ENCODE measurements around the gene RAD51B.

DNA sequence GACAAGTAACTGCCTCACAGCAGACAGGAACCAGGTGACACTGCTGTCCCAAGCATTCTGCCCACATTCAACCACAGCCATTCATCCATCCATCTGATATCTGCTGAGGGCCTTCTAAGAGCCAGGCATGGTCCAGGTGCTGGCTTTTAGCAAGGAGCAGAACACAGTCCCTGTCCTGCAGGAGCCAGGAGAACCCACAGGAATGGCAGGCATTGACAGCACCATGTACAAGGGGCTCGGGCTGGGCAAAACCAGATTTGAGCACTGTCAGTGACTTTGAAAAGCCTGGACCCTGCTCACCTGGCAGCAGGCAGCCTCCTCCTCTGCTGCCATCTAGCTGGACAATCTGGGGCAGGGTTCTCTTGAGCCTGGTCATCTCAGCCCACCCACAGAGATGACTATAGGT is 836.3 kb downstream of the RAD51B start:
- TF ChIP-seq CREB1 (CRISPR knock-in tag; IDR thresholded peaks at IDR 0.05) (no peak), FOXJ3 (CRISPR knock-in tag; IDR thresholded peaks at IDR 0.05; ENCODE audit: borderline replicate concordance) (no peak), PRRX2 (CRISPR knock-in tag; IDR thresholded peaks at IDR 0.05) (no peak), ELF4 (CRISPR knock-in tag; IDR thresholded peaks at IDR 0.05; ENCODE audit: low read depth) (no peak), SOX15 (CRISPR knock-in tag; IDR thresholded peaks at IDR 0.05) (no peak)
- TF ChIP-seq, protein P1, sequence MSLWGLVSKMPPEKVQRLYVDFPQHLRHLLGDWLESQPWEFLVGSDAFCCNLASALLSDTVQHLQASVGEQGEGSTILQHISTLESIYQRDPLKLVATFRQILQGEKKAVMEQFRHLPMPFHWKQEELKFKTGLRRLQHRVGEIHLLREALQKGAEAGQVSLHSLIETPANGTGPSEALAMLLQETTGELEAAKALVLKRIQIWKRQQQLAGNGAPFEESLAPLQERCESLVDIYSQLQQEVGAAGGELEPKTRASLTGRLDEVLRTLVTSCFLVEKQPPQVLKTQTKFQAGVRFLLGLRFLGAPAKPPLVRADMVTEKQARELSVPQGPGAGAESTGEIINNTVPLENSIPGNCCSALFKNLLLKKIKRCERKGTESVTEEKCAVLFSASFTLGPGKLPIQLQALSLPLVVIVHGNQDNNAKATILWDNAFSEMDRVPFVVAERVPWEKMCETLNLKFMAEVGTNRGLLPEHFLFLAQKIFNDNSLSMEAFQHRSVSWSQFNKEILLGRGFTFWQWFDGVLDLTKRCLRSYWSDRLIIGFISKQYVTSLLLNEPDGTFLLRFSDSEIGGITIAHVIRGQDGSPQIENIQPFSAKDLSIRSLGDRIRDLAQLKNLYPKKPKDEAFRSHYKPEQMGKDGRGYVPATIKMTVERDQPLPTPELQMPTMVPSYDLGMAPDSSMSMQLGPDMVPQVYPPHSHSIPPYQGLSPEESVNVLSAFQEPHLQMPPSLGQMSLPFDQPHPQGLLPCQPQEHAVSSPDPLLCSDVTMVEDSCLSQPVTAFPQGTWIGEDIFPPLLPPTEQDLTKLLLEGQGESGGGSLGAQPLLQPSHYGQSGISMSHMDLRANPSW (CRISPR knock-in tag; conservative IDR thresholded peaks at IDR 0.05; ENCODE audit: low read depth), result no peak
- TF ChIP-seq, protein P2, sequence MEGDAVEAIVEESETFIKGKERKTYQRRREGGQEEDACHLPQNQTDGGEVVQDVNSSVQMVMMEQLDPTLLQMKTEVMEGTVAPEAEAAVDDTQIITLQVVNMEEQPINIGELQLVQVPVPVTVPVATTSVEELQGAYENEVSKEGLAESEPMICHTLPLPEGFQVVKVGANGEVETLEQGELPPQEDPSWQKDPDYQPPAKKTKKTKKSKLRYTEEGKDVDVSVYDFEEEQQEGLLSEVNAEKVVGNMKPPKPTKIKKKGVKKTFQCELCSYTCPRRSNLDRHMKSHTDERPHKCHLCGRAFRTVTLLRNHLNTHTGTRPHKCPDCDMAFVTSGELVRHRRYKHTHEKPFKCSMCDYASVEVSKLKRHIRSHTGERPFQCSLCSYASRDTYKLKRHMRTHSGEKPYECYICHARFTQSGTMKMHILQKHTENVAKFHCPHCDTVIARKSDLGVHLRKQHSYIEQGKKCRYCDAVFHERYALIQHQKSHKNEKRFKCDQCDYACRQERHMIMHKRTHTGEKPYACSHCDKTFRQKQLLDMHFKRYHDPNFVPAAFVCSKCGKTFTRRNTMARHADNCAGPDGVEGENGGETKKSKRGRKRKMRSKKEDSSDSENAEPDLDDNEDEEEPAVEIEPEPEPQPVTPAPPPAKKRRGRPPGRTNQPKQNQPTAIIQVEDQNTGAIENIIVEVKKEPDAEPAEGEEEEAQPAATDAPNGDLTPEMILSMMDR (IDR thresholded peaks at IDR 0.05), result no peak
- TF ChIP-seq, protein P3, sequence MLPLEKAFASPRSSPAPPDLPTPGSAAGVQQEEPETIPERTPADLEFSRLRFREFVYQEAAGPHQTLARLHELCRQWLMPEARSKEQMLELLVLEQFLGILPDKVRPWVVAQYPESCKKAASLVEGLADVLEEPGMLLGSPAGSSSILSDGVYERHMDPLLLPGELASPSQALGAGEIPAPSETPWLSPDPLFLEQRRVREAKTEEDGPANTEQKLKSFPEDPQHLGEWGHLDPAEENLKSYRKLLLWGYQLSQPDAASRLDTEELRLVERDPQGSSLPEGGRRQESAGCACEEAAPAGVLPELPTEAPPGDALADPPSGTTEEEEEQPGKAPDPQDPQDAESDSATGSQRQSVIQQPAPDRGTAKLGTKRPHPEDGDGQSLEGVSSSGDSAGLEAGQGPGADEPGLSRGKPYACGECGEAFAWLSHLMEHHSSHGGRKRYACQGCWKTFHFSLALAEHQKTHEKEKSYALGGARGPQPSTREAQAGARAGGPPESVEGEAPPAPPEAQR (CRISPR knock-in tag; IDR thresholded peaks at IDR 0.05), result no peak
